Uterus (tissue), 4 donors: ENCODE measurements around the gene MTURN. TPM values are rescaled to one million over a fixed set of nuclear protein-coding genes. Genes with fewer than 3 reads are reported as not detected.
A peak's percentile ranks its signal among the peaks of the same experiment; 100 is the strongest.

Experiments used
- DNase-seq, 2 donors: peaks; one replicate each; pipeline ENCODE4 v3.0.0-alpha.2; 2019 to 2020
- H3K27ac ChIP-seq, 2 donors: fragments of 200-600 bp; sonication (generic); 1 replicate in 1 of 2; 2 replicates in 1 of 2; pipeline ENCODE4 v1.5.1; 2016 to 2018
- H3K27me3 ChIP-seq, 2 donors: fragments of 200-600 bp; sonication (generic); one replicate each; pipeline ENCODE4 v1.5.1; 2018 to 2019; ENCODE audit warnings: control low read depth in 1 of 2
- H3K36me3 ChIP-seq, 2 donors: fragments of 200-600 bp; sonication (generic); one replicate each; pipeline ENCODE4 v1.5.1; 2019; ENCODE audit warnings: control low read depth in 1 of 2
- H3K4me1 ChIP-seq, 2 donors: fragments of 200-600 bp; sonication (generic); one replicate each; pipeline ENCODE4 v1.5.1; 2018 to 2019; ENCODE audit warnings: control low read depth in 1 of 2
- H3K4me3 ChIP-seq, 2 donors: fragments of 200-600 bp; sonication (generic); 1 replicate in 1 of 2; 2 replicates in 1 of 2; pipeline ENCODE4 v1.5.1; 2018 to 2019; ENCODE audit warnings: mild to moderate bottlenecking in 1 of 2
- H3K9me3 ChIP-seq, 2 donors: fragments of 200-600 bp; sonication (generic); one replicate each; pipeline ENCODE4 v1.5.1; 2019; ENCODE audit warnings: control low read depth in 1 of 2
- CTCF ChIP-seq, 4 experiments: fragments of 200-600 bp in 2 of 4; fragments of 450-650 bp in 2 of 4; sonication (generic) in 2 of 4; IDR thresholded peaks; one replicate each; pipeline ENCODE4 v1.5.1; 2016 to 2019; ENCODE audit warnings: antibody characterized with exemption in 4 of 4, mild to moderate bottlenecking in 2 of 4, moderate library complexity in 1 of 4
- POLR2A ChIP-seq, 2 donors: fragments of 450-650 bp; IDR thresholded peaks; one replicate each; pipeline ENCODE4 v1.6.1; 2016; ENCODE audit warnings: antibody characterized with exemption in 2 of 2, mild to moderate bottlenecking in 1 of 2, moderate library complexity in 1 of 2
- intact Hi-C: fragments of 100-400 bp; cut with DNase I; formaldehyde crosslinking; loops from one replicate; pipeline ENCODE4 v1.15.1; 2023; ENCODE audit warnings: low total_unique reads
- total RNA-seq, 4 donors: library from RNA; depleted of rRNA in 3 of 4; stranded (reverse); fragments of >200 nt in 3 of 4; gene quantifications; one replicate each; pipeline versions ENCODE4 v1.1.0 to v1.2.4, GENCODE V29; 2014 to 2023
- donor health status: DM: yes; HTN: yes; CAD: no.

MTURN gene
- total RNA-seq, 4 donors from 2014 or later: 45.1 to 75.9 (median 53.1) TPM

DNA sequence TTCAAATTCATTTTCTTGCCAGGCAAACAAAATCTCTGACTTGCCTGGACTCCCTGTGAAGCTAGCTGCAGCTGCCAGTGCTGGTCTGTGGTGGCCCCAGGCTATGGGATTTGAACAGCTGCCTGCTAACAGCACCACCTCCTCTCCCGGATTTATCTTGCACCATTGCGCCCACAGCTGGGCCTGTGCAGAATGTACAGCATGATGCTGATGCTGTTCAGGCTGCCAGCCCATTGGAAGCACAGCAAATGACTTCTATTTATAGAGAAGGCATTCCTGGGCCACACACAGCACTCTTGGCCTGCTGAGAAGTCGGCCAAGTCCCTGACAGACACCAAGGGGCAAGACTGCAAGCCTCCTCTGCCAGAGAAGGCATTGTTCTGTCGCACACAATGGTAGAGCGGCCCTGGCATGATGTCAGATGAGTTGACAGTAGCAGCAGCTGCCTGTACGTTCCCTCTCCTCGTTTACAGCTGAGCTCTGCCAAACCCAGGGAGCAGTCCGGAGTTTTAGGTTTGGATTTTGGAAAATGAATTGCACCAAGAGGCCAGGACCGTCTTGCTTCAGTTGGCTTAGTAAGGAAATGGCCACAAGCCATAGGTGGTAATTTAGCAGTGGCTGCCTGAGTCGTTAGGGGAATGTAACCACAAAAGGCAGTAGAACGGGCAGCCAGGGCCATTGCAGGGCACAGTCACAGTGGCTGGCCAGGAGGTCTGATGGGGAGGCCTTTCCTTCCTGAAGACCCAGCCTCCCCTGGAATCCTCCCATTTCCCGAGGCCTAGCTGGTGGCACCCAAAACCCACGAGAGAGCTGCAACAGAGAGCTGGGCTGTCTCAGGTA is 38.5 kb downstream of the MTURN start:
- TF ChIP-seq CTCF (IDR thresholded peaks at IDR 0.05) (no peak), POLR2A (IDR thresholded peaks at IDR 0.05) (no peak)

DNA sequence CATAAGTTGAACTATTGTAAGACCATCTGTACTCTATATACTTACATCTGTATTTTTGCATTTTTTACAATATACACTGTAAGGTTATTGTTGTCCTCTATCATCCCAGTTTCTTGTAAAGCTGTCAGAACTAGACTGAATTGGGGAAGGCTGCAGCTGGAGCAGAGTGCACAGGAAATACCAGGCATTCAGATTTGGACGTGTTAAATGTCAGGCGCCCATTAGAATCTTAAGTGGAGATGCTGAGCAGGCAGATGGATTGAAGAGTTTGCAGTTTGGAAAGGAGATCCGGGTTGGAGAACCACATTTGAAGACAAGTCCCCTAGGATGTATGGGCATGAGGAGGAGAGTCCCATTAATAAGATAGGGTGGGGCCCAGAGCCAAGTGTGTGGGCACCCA is 40.4 kb downstream of the MTURN start:
- Histone ChIP-seq H3K4me1 (no peaks in the 10 kb centered on the region), H3K27ac (no peak overlapping the region)
- intact Hi-C loops: no loop called here

More for the DNA sequence above, 38.5 kb downstream of the MTURN start:
- no peaks in the 10 kb centered on the region for H3K9me3 ChIP-seq
- H3K27ac ChIP-seq: no peak overlapping the region
- no peaks in the 10 kb centered on the region for H3K36me3 ChIP-seq
- DNase-seq: peak; percentile 41 to 52
- no peaks in the 10 kb centered on the region for H3K4me1 ChIP-seq
- no peak overlapping the region for H3K4me3 ChIP-seq
- no peaks in the 10 kb centered on the region for H3K27me3 ChIP-seq
- intact Hi-C loops: no loop called here

GRCh38 chr7:30175636-30176147 is 40.9 kb downstream of the MTURN start:
- DNase-seq: no peak
- Histone ChIP-seq H3K27me3 (no peaks in the 10 kb centered on the region), H3K27ac (no peak overlapping the region), H3K4me3 (no peak overlapping the region), H3K36me3 (no peaks in the 10 kb centered on the region), H3K9me3 (no peaks in the 10 kb centered on the region), H3K4me1 (no peaks in the 10 kb centered on the region)
- intact Hi-C loops: no loop called here
- TF ChIP-seq CTCF (IDR thresholded peaks at IDR 0.05) (no peak), POLR2A (IDR thresholded peaks at IDR 0.05) (no peak)

More for the DNA sequence above, 40.4 kb downstream of the MTURN start:
- TF ChIP-seq CTCF (IDR thresholded peaks at IDR 0.05) (no peak), POLR2A (IDR thresholded peaks at IDR 0.05) (no peak)
- no peak overlapping the region for H3K4me3 ChIP-seq
- H3K36me3 ChIP-seq: no peaks in the 10 kb centered on the region
- no peaks in the 10 kb centered on the region for H3K27me3 ChIP-seq
- no peaks in the 10 kb centered on the region for H3K9me3 ChIP-seq
- DNase-seq: no peak

DNA sequence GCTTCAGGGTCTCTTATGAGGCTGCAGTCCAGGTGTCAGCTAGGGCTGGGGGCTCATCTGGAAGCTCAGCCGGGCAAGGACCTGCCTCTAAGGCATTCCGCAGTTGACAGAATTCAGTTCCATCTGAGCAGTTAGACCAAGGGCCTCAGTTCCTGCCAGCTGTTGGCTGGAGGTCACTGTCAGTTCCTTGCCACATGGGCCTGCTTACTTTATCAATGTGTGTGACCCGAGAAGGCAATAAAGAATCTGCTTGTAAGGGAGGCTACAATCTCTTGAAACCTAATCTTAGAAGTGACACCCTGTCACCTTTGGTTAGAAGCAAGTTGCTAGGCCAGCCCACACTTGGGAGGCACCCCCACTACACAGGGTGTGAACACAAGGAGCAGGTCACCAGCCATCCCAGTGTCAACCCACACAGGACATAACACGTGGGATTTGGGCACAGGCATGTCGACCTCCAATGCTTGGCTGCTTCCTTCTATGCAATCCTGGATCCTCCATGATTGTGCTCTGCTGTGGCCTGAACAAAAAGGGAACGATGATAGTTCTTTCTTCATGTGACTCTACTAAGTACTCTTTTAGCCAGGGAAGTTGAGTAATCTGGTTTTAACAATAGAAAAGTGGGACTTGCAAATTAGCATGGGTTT is 41.8 kb downstream of the MTURN start:
- intact Hi-C loops: no loop called here
- Histone ChIP-seq H3K36me3 (no peaks in the 10 kb centered on the region), H3K27ac (no peak overlapping the region), H3K27me3 (no peaks in the 10 kb centered on the region), H3K4me3 (no peak overlapping the region), H3K4me1 (no peaks in the 10 kb centered on the region), H3K9me3 (no peaks in the 10 kb centered on the region)
- TF ChIP-seq POLR2A (IDR thresholded peaks at IDR 0.05) (no peak), CTCF (IDR thresholded peaks at IDR 0.05) (no peak)
- DNase-seq: no peak

DNA sequence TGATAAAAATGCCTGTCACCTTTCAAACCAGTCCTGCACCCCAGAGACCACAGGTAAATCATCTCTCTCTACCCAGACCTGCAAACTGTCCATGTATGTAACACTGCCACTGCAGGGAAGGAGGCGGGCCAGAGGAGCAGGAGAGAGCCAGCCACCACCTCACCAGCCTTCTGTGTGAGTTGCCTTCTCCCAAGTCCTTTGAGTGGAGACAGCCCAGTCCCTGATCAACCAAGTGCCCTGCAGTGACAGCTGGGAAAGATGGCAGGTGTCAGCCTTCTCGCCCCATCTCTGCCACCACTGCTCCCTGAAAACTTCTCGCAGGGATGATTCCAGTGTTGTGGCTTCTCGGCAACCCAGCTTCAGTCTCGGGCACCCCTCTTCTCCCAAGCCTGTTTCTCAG is 42.4 kb downstream of the MTURN start:
- intact Hi-C loops: no loop called here
- no peak for DNase-seq
- H3K36me3 ChIP-seq: no peaks in the 10 kb centered on the region
- no peaks in the 10 kb centered on the region for H3K9me3 ChIP-seq
- no peak for TF ChIP-seq POLR2A (IDR thresholded peaks at IDR 0.05)
- TF ChIP-seq CTCF (IDR thresholded peaks at IDR 0.05): no peak
- H3K4me3 ChIP-seq: no peak overlapping the region
- no peaks in the 10 kb centered on the region for H3K4me1 ChIP-seq
- no peak overlapping the region for H3K27ac ChIP-seq
- H3K27me3 ChIP-seq: no peaks in the 10 kb centered on the region
